Endothelial cell of umbilical vein (primary cell): ENCODE data around the gene TRIM65. TPM values are rescaled to one million over a fixed set of nuclear protein-coding genes. Genes with fewer than 3 reads are reported as not detected.

ENCODE experiments used
- BruUV-seq: library from RNA; stranded (reverse); fragments of 400-500 nt; replicated peaks from 2 replicates; lab custom pipeline; 2021; lab: Mats Ljungman, UMichigan
- CTCF ChIA-PET: fragments of 300-600, 350-600 bp; sonication (Branson Sonifier 250); formaldehyde crosslinking; loops from one replicate; lab custom pipeline; 2021; ENCODE audit warnings: antibody characterized with exemption, inconsistent platforms; lab: Charles Lee
- POLR2A ChIA-PET: fragments of 300-600, 350-600 bp; sonication (Branson Sonifier 250); formaldehyde crosslinking; loops from one replicate; lab custom pipeline; 2021; ENCODE audit warnings: antibody characterized with exemption, inconsistent platforms; lab: Charles Lee
- DNase-seq: peaks from one replicate; pipeline ENCODE4 v3.0.0-alpha.2; 2011; ENCODE audit warnings: low read depth, low spot score
- FAIRE-seq: peaks from 2 replicates; lab custom pipeline; 2011; peaks lifted over from hg19 to GRCh38; lab: Jason Lieb, UNC
- H2AFZ ChIP-seq: 2 replicates; pipeline ENCODE4 v1.6.0; 2012; ENCODE audit warnings: low read depth, low read length, control low read depth, inconsistent platforms
- H3K27ac ChIP-seq: 2 replicates; pipeline ENCODE4 v1.5.1; 2011; ENCODE audit warnings: low read depth, mild to moderate bottlenecking, control low read depth, low read length, moderate library complexity; ENCODE audit not compliant: insufficient read depth
- H3K27me3 ChIP-seq, 2 experiments: 2 replicates each; pipeline versions ENCODE4 v1.6.0 to v1.6.1; 2011; ENCODE audit warnings: low read length in 2 of 2, mixed read lengths in 1 of 2; ENCODE audit not compliant: control insufficient read depth in 2 of 2, insufficient read depth in 2 of 2
- H3K36me3 ChIP-seq, 2 experiments: 2 replicates in 1 of 2; 3 replicates in 1 of 2; pipeline ENCODE4 v1.5.1; 2011; ENCODE audit warnings: low read length in 2 of 2, mild to moderate bottlenecking in 1 of 2, moderate library complexity in 1 of 2; ENCODE audit not compliant: control insufficient read depth in 2 of 2, insufficient read depth in 2 of 2; ENCODE audit errors: extremely low read depth in 1 of 2
- H3K4me1 ChIP-seq: 3 replicates; pipeline ENCODE4 v1.5.1; 2011; ENCODE audit warnings: mild to moderate bottlenecking, low read length; ENCODE audit not compliant: control insufficient read depth, insufficient read depth; ENCODE audit errors: extremely low read depth
- H3K4me2 ChIP-seq: 2 replicates; pipeline ENCODE4 v1.6.1; 2011; ENCODE audit warnings: low read length, control low read depth, mixed read lengths; ENCODE audit not compliant: insufficient read depth
- H3K4me3 ChIP-seq, 3 experiments: fragments of 200-600 bp in 1 of 3; sonication (generic), shearing (Covaris generic) in 1 of 3; replicated peaks in 1 of 3; 2 replicates each; pipeline ENCODE4 v1.5.1; 2011 to 2016; ENCODE audit warnings: control low read depth in 3 of 3, low read length in 3 of 3, mild to moderate bottlenecking in 2 of 3, inconsistent platforms in 1 of 3, low read depth in 1 of 3, moderate library complexity in 1 of 3; ENCODE audit not compliant: insufficient read depth in 1 of 3
- H3K79me2 ChIP-seq: 2 replicates; pipeline ENCODE4 v1.6.0; 2012; ENCODE audit warnings: low read length, inconsistent platforms; ENCODE audit not compliant: control insufficient read depth, insufficient read depth
- H3K9ac ChIP-seq: replicated peaks from 2 replicates; pipeline ENCODE3; 2011; ENCODE audit warnings: low read length, control low read depth; ENCODE audit not compliant: insufficient read depth; ENCODE audit errors: extremely low read depth
- H3K9me1 ChIP-seq: replicated peaks from 3 replicates; pipeline ENCODE4 v1.6.0; 2011; ENCODE audit warnings: mild to moderate bottlenecking, low read length; ENCODE audit not compliant: control insufficient read depth, insufficient read depth; ENCODE audit errors: extremely low read depth
- H3K9me3 ChIP-seq: replicated peaks from 2 replicates; pipeline ENCODE4 v1.5.1; 2012; ENCODE audit warnings: low read length, inconsistent platforms; ENCODE audit not compliant: control insufficient read depth, insufficient read depth
- H4K20me1 ChIP-seq: replicated peaks from 2 replicates; pipeline ENCODE3; 2011; ENCODE audit warnings: mild to moderate bottlenecking, low read length; ENCODE audit not compliant: control insufficient read depth, insufficient read depth; ENCODE audit errors: extremely low read depth
- CTCF ChIP-seq, 2 donors: IDR thresholded peaks; 1 replicate in 1 of 2; 2 replicates in 1 of 2; pipeline ENCODE4 v1.5.1; 2011; ENCODE audit warnings: low read length in 2 of 2, mild to moderate bottlenecking in 2 of 2, moderate library complexity in 2 of 2, control low read depth in 1 of 2, inconsistent platforms in 1 of 2, low read depth in 1 of 2; ENCODE audit not compliant: insufficient read depth in 1 of 2; ENCODE audit errors: extremely low read depth in 1 of 2
- EZH2 ChIP-seq: IDR thresholded peaks from 2 replicates; pipeline ENCODE4 v1.6.1; 2012; ENCODE audit warnings: borderline replicate concordance, low read depth, mild to moderate bottlenecking, moderate library complexity, low read length, inconsistent platforms; ENCODE audit not compliant: severe bottlenecking
- FOS ChIP-seq: IDR thresholded peaks from 2 replicates; pipeline ENCODE4 v1.6.1; 2011; ENCODE audit warnings: mild to moderate bottlenecking, low read length, moderate library complexity, borderline replicate concordance; ENCODE audit not compliant: insufficient read depth
- GATA2 ChIP-seq: IDR thresholded peaks from 2 replicates; pipeline ENCODE4 v1.7.0; 2011; ENCODE audit warnings: low read depth, mild to moderate bottlenecking, moderate library complexity, mixed read lengths, low read length; ENCODE audit not compliant: insufficient read length, insufficient read depth
- JUN ChIP-seq: IDR thresholded peaks from 2 replicates; pipeline ENCODE4 v1.6.1; 2011; ENCODE audit warnings: borderline replicate concordance, low read depth; ENCODE audit not compliant: insufficient read length, insufficient read depth
- MAX ChIP-seq: IDR thresholded peaks from 2 replicates; pipeline ENCODE4 v1.6.1; 2011; ENCODE audit not compliant: insufficient read depth, insufficient read length
- MYC ChIP-seq: IDR thresholded peaks from one replicate; pipeline ENCODE4 v1.6.1; 2011; ENCODE audit warnings: mild to moderate bottlenecking, low read depth, low read length
- POLR2A ChIP-seq: IDR thresholded peaks from 2 replicates; pipeline ENCODE4 v1.6.1; 2012; ENCODE audit warnings: low read depth, mild to moderate bottlenecking, control low read depth, low read length
- POLR2AphosphoS5 ChIP-seq: IDR thresholded peaks from 2 replicates; pipeline ENCODE4 v1.6.1; 2012; ENCODE audit warnings: low read depth, mild to moderate bottlenecking, control low read depth, low read length, moderate library complexity; ENCODE audit not compliant: insufficient read depth
- dilution Hi-C: fragments of 300-500 bp; cut with MboI; formaldehyde crosslinking; loops from one replicate; pipeline ENCODE4 v1.15.0; 2019; ENCODE audit warnings: low sequenced_read_pairs; ENCODE audit not compliant: extremely low pct_ligation_motif_present
- intact Hi-C: fragments of 100-400 bp; cut with micrococcal nuclease; formaldehyde crosslinking; loops from one replicate; pipeline ENCODE4 v1.10.0; 2022
- polyA plus RNA-seq, 4 experiments: library from polyadenylated mRNA; depleted of rRNA in 3 of 4; stranded (reverse) in 3 of 4; unstranded in 1 of 4; fragments of >200 nt; gene quantifications; 2 replicates each; pipeline versions ENCODE4 v1.2.1 to v1.2.3, GENCODE V29; 2011 to 2012; ENCODE audit warnings: missing spikeins in 1 of 4
- total RNA-seq: library from RNA; stranded (reverse); gene quantifications from 2 replicates; pipeline ENCODE4 v1.2.3, GENCODE V29; 2021

TRIM65 gene
- total and polyA plus RNA-seq, 2 donors (not counting 3 experiments of a cell fraction or from before 2014, with no cell fraction given): 19.3 to 33.5 TPM

- H3K9me3 ChIP-seq: no peaks in the 10 kb centered on the region
- H3K9ac ChIP-seq: no peak overlapping the region
- POLR2A ChIA-PET: no interaction called here
- H3K9me1 ChIP-seq: no peaks in the 10 kb centered on the region
- no peaks in the 10 kb centered on the region for H3K27me3 ChIP-seq
- CTCF ChIA-PET: no interaction called here
- DNase-seq: no peak
- H4K20me1 ChIP-seq: no peaks in the 10 kb centered on the region
- BruUV-seq: no TSS peak
- intact Hi-C loops (no loop called here), dilution Hi-C loops (no loop called here)
- no peak overlapping the region for H3K4me3 ChIP-seq
- no peak for FAIRE-seq
- peaks cover 6% of the 10 kb centered on the region for H3K4me1 ChIP-seq
- H2AFZ ChIP-seq: no peak overlapping the region
- H3K27ac ChIP-seq: no peak overlapping the region
- TF ChIP-seq CTCF (IDR thresholded peaks at IDR 0.05; ENCODE audit: extremely low read depth in 1 of 2, insufficient read depth in 1 of 2, low read depth in 1 of 2, low read length in 2 of 2) (no peak), GATA2 (no peak), MYC (no peak), EZH2 (no peak), JUN (no peak), POLR2AphosphoS5 (no peak), MAX (no peak), FOS (no peak), POLR2A (no peak)
- peaks cover 3 to 14% of the 10 kb centered on the region in 2 experiments for H3K36me3 ChIP-seq
- no peaks in the 10 kb centered on the region for H3K79me2 ChIP-seq
- no peak overlapping the region for H3K4me2 ChIP-seq
Measured at GRCh38 chr17:75943491-75943890, 46.7 kb upstream of the TRIM65 start.
